Colonic mucosa (tissue), 4 donors: ENCODE data around the gene FXYD4. TPM values are rescaled to one million over a fixed set of nuclear protein-coding genes. Genes with fewer than 3 reads are reported as not detected.

Experiments used
- DNase-seq: peaks from one replicate; pipeline ENCODE4 v3.0.0-alpha.2; 2020
- H3K27ac ChIP-seq: fragments of 200-600 bp; one replicate; pipeline ENCODE4 v1.8.0; 2021
- H3K27me3 ChIP-seq: fragments of 200-600 bp; one replicate; pipeline ENCODE4 v1.8.0; 2021
- H3K36me3 ChIP-seq: fragments of 200-600 bp; one replicate; pipeline ENCODE4 v1.8.0; 2021
- H3K4me1 ChIP-seq: fragments of 200-600 bp; one replicate; pipeline ENCODE4 v1.8.0; 2021; ENCODE audit warnings: mild to moderate bottlenecking
- H3K4me3 ChIP-seq: fragments of 200-600 bp; one replicate; pipeline ENCODE4 v1.8.0; 2021
- H3K9ac ChIP-seq, 2 donors: one replicate each; pipeline ENCODE4 v1.7.0; 2013; ENCODE audit warnings: control low read depth in 2 of 2, low read depth in 2 of 2, low read length in 2 of 2
- H3K9me3 ChIP-seq: fragments of 200-600 bp; one replicate; pipeline ENCODE4 v1.8.0; 2021
- intact Hi-C: fragments of 100-400 bp; cut with DNase I; formaldehyde crosslinking; loops from one replicate; pipeline ENCODE4 v1.14.1; 2022
- total RNA-seq, 2 donors: library from RNA; stranded (reverse); fragmentation: NEBNext Ultra II Directional in 1 of 2; extraction: Animal tissue kit (Norgen Biotek cat#: 25700) in 1 of 2; gene quantifications; one replicate each; pipeline ENCODE4 v1.2.1, GENCODE V29; 2021
- TF ChIP-seq, protein P1 (sequence below): fragments of 200-600 bp; IDR thresholded peaks from one replicate; pipeline ENCODE4 v1.8.0; 2022; ENCODE audit warnings: antibody characterized with exemption, mild to moderate bottlenecking
- donor health status: healthy.
- donor health status: DM: no; HTN: no; CAD: no.
- donor health status: DM: no; HTN: no; CAD: no.

Gene FXYD4
- total RNA-seq, 2 donors from 2014 or later, result 0.98 TPM; not detected in 1

DNA sequence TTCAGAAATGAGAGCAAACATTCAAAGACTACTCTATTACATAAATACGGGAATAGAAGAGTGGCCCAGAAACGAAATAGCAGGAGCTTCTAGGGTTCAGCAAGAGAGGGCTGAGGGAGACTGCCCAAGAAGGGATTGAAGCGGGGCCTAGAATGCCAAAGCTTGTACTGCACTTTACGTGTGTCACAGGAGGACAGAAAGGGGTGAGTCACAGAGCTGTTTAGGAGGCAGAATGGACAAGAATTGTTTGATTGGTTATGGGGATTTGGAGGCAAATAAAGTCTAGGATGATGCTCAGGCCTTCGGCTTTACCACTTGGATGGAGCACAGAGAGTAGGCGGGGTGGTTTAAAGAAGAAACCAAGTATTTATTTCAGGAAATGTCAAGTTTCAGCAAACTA, 11.3 kb upstream of the FXYD4 start:
- no peak overlapping the region for H3K9ac ChIP-seq
- no peaks in the 10 kb centered on the region for H3K36me3 ChIP-seq
- TF ChIP-seq, protein P1, sequence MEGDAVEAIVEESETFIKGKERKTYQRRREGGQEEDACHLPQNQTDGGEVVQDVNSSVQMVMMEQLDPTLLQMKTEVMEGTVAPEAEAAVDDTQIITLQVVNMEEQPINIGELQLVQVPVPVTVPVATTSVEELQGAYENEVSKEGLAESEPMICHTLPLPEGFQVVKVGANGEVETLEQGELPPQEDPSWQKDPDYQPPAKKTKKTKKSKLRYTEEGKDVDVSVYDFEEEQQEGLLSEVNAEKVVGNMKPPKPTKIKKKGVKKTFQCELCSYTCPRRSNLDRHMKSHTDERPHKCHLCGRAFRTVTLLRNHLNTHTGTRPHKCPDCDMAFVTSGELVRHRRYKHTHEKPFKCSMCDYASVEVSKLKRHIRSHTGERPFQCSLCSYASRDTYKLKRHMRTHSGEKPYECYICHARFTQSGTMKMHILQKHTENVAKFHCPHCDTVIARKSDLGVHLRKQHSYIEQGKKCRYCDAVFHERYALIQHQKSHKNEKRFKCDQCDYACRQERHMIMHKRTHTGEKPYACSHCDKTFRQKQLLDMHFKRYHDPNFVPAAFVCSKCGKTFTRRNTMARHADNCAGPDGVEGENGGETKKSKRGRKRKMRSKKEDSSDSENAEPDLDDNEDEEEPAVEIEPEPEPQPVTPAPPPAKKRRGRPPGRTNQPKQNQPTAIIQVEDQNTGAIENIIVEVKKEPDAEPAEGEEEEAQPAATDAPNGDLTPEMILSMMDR, result no peak
- no peak overlapping the region for H3K4me3 ChIP-seq
- H3K27ac ChIP-seq, result no peak overlapping the region
- DNase-seq, result no peak
- intact Hi-C loops, result no loop called here
- H3K27me3 ChIP-seq, result no peaks in the 10 kb centered on the region
- no peaks in the 10 kb centered on the region for H3K9me3 ChIP-seq
- no peaks in the 10 kb centered on the region for H3K4me1 ChIP-seq

DNA sequence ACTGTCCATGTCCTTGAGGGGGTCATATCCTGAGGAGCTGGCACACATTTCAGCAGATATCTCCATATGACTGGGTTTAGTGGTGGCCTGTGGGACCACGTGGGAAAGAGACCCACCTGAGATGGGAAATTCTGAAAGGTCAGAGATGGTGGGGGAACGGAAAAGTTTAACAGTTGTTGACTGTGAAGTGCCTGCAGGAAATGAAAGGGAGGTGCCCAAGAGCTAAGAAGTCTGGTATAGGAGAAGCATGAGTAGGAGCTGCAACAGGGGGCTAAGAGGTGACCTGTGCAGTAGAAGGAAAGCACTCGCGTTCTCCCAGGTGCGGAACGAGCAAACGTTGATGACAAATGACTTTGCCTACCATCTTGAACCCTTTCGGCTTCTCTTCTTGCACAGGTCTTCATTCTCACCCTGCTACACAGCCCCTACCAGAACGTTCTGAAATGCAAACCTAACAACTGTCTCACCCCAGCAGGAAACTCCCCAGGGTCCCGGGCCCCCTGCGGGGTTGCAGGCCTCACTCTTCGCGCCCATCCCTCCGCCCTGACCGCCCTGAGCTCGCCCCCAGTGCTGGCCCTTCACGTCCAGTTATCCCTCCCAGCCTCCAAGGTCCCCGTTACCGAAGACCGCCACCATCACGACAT, 9.8 kb upstream of the FXYD4 start:
- intact Hi-C loops, result no loop called here
- Histone ChIP-seq H3K4me3 (peak overlapping the region; percentile 51), H3K9me3 (no peaks in the 10 kb centered on the region), H3K36me3 (no peaks in the 10 kb centered on the region), H3K27me3 (no peaks in the 10 kb centered on the region), H3K4me1 (no peaks in the 10 kb centered on the region), H3K9ac (peak overlapping the region; percentile 48 to 78), H3K27ac (peak overlapping the region; percentile 64)
- no peak for DNase-seq
- TF ChIP-seq, protein P1, result no peak

DNA sequence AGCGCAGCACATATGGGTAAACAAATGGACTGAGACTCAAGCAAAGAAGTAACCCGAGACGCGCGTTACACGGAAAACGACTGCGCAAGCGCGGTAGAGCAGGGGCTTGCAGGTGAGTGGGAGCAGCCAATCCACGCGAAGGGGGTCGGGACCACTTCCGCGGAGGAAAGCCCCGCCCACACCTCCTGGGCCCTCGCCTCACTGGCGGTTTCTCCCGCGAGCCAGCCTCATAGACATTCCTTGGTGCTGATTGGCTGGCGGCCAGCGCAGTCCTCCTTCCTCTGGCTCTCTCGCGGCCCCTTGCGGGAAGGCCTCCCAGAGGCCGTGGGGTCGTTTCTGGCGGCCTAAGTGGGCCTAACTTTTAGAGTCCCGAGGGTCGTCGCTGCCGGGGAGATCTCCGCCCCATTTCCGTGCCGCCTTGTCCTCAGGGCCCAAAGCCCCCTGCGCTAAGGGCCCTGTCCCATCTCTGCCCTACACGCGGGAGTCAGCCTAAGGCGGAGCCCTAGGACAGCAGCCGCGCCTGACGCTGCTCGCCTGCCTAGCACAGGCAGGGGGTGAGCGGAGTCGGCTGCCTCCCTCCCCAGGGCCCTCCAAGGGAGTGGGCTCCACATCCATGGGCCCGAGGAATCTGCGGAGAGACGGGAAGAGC, 9.1 kb upstream of the FXYD4 start:
- Histone ChIP-seq H3K36me3 (no peaks in the 10 kb centered on the region), H3K4me3 (peak overlapping the region; percentile 51), H3K9ac (peak overlapping the region; percentile 60 to 78), H3K4me1 (no peaks in the 10 kb centered on the region), H3K27me3 (no peaks in the 10 kb centered on the region), H3K9me3 (no peaks in the 10 kb centered on the region), H3K27ac (peak overlapping the region; percentile 64)
- TF ChIP-seq, protein P1, result peak; percentile 29
- intact Hi-C loops, result no loop called here
- peak; percentile 98 for DNase-seq

DNA sequence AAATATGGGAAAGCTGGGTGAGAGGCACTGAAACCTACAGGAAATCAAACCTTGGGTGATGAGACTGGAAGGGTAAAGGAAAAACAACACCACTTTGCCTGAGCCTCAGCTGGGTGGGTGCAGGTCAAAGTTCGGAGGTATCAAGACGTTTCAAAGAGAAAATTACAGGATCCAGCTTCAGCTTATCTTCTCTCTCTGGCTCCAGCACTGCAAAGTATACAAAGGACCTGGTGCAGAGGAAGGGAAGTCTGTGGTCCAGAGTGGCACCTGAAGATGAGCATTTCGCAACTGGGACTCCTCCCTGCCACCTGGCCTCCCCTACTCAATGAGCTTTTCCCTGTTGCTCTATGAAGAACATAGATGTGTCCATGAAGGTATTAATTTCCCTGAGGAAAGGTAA, 6.4 kb upstream of the FXYD4 start:
- Histone ChIP-seq H3K9me3 (no peaks in the 10 kb centered on the region), H3K27me3 (no peaks in the 10 kb centered on the region), H3K27ac (no peak overlapping the region), H3K4me3 (no peak overlapping the region), H3K9ac (no peak overlapping the region), H3K4me1 (no peaks in the 10 kb centered on the region), H3K36me3 (no peaks in the 10 kb centered on the region)
- TF ChIP-seq, protein P1, result no peak
- intact Hi-C loops, result no loop called here
- DNase-seq, result no peak

DNA sequence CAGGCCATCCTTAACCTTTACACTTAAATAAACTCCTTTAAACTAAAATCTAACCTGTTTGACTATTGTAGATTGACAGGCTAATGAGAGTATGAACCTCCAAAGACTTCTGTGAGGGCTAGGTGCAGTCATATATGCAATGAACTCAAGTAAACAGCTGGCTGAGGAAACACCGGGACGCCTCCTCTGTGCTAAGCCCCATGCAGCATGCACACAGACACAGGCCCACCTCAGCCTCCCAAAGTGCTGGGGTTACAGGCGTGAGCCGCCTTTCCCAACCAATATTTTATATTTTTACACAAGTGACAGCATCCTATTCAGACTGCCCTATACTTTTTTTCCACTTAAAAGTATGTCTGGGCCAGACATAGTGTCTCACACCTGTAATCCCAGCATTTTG, 1.5 kb upstream of the FXYD4 start:
- Histone ChIP-seq H3K27me3 (no peaks in the 10 kb centered on the region), H3K36me3 (no peaks in the 10 kb centered on the region), H3K9ac (no peak overlapping the region), H3K9me3 (no peaks in the 10 kb centered on the region), H3K4me1 (no peaks in the 10 kb centered on the region), H3K27ac (no peak overlapping the region), H3K4me3 (no peak overlapping the region)
- DNase-seq, result no peak
- TF ChIP-seq, protein P1, result no peak
- intact Hi-C loops, result no loop called here
